Fibroblast of mammary gland (primary cell): ENCODE results near the gene PCYT2.

ENCODE experiments used
- DNase-seq: peaks from one replicate; pipeline ENCODE4 v3.0.0-alpha.2; 2010; ENCODE audit warnings: low read depth
- H3K4me3 ChIP-seq: 2 replicates; pipeline ENCODE4 v1.5.1; 2011; ENCODE audit warnings: low read depth, mild to moderate bottlenecking, low read length, moderate library complexity; ENCODE audit not compliant: control insufficient read depth
- TF ChIP-seq, protein P1 (sequence below): conservative IDR thresholded peaks from 2 replicates; pipeline ENCODE4 v1.5.1; 2011; ENCODE audit warnings: low read depth, low read length, inconsistent platforms; ENCODE audit not compliant: control insufficient read depth, insufficient read depth

PCYT2 gene

DNA sequence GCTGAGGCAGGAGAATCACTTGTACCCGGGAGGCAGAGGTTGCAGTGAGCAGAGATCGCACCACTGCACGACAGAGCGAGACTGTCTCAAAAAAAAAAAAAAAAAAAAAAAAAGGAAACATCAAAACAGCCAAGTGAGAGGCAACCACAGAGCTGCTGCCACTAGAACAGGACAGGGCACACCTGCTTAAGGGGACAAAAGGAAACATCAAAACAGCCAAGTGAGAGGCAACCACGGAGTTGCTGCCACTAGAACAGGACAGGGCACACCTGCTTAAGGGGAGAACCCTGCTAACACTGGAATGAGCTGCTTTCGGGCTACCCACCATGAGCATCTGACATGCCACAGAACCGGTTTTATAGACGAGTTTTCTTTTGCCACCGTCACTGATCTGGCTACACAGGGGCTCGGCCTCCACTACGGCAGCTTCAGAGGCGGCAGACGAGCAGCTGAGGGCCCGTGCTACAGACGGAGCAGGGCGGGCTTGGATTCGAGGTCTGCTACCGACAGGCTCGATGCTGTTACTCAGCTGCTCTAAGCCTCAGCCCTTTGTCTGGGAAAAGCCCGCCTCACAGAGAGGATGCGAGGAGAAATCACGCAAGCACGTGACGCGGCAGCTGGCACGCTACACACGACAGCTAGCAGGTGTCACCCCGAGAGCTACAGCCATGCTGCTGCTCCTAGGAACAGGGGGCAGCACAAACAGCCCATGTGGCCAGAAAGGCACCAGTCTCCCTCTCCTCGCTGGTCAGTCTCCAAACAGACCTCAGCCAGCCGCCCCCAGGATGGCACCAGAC, 52.8 kb downstream of the PCYT2 start:
- TF ChIP-seq, protein P1, sequence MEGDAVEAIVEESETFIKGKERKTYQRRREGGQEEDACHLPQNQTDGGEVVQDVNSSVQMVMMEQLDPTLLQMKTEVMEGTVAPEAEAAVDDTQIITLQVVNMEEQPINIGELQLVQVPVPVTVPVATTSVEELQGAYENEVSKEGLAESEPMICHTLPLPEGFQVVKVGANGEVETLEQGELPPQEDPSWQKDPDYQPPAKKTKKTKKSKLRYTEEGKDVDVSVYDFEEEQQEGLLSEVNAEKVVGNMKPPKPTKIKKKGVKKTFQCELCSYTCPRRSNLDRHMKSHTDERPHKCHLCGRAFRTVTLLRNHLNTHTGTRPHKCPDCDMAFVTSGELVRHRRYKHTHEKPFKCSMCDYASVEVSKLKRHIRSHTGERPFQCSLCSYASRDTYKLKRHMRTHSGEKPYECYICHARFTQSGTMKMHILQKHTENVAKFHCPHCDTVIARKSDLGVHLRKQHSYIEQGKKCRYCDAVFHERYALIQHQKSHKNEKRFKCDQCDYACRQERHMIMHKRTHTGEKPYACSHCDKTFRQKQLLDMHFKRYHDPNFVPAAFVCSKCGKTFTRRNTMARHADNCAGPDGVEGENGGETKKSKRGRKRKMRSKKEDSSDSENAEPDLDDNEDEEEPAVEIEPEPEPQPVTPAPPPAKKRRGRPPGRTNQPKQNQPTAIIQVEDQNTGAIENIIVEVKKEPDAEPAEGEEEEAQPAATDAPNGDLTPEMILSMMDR = no peak
- H3K4me3 ChIP-seq = peak overlapping the region; percentile 92
- peak; percentile 49 for DNase-seq

DNA sequence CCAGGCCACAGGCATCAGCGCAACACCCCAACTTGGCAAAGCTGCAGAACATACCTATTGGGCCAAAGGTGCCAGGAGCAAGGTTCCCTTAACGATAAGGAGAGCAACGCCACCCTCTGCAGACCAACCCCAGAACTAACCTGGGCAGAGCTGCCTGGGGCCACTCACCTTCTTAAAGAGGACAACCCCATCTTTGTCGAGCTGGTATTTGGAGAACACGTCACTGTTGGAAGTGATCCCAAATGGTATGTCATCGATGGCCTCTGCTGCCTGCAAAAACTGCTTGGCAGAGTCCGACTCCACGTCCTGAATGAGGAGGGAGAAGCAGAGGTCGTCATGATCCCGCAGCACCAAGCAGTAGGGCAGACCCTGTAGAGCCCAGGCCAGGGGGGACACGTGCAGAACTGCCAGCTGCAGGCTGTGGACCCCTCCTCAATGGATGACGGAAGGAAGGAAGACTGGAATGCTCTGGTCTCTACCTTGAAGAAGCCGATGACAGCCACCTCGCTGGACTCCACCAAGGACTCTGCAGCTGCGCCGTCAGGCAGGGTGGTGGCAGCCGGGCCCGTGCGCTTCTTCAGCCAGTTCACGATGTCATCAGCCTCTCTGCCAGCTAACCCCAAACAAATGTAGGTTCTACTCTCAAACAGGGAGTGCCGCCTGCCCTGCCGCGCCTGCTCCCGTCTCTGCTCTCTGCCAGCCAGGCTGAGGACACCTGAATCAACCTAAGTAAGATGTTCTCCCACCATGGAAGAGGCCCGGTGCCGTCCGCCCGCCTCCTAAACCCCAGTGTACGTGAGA, 56.0 kb downstream of the PCYT2 start:
- TF ChIP-seq, protein P1 = no peak
- H3K4me3 ChIP-seq = no peak overlapping the region
- peak; percentile 82 for DNase-seq

DNA sequence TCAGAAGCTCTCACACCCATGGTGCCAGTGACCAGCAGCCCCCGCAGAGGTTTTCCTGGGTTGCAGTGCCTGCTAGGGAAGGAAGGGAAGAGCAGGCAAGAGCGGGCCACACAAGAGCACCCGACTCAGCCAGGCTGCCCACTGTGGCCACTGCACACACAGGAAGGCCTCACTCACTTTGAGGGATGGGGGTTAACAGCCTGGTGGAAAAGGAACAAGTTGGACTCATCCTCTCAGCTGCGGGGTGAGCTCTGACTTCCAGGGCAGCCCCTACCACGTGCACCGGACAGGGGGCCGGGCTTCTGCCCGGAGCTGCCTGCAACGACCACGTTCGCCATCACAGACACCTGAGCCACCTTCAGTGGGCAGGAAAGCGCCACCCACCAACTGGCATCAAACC, 59.0 kb downstream of the PCYT2 start:
- no peak overlapping the region for H3K4me3 ChIP-seq
- no peak for DNase-seq
- TF ChIP-seq, protein P1 = no peak

DNA sequence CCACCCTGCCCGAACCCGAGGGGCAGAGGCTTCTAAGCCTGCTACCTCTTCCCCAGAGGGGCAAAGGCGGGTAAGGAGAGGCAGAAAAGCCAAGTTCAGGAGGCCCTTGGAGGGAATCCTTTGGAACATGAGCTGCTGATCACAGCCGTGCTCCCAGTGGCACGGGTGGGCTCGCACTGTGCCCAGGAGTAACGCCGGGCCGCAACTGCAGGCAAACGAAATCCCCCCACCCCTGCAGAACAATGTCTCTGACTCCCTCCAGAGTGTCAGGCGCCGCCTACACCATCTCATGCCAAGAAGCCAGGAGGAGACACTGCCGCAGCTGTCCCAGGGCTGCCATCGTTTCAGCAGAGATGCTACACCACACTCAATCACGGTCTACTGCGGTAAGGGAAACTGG, 59.8 kb downstream of the PCYT2 start:
- TF ChIP-seq, protein P1 = no peak
- no peak for DNase-seq
- no peak overlapping the region for H3K4me3 ChIP-seq
